CD14-positive monocyte (primary cell): Measurements from ENCODE around the gene NME2. TPM values are rescaled to one million over a fixed set of nuclear protein-coding genes. Genes with fewer than 3 reads are reported as not detected.

Experiments
- DNase-seq, 3 donors: peaks; one replicate each; pipeline ENCODE4 v3.0.0-alpha.2; 2011 to 2022
- H2AFZ ChIP-seq: 2 replicates; pipeline ENCODE4 v1.6.0; 2012; ENCODE audit warnings: mild to moderate bottlenecking, low read depth, low read length, inconsistent platforms; ENCODE audit not compliant: insufficient read depth, poor library complexity, severe bottlenecking
- H3K27ac ChIP-seq, 2 donors: 1 replicate in 1 of 2; 2 replicates in 1 of 2; pipeline ENCODE4 v1.5.1; 2012 to 2013; ENCODE audit warnings: low read length in 2 of 2, control low read depth in 1 of 2, inconsistent platforms in 1 of 2, low read depth in 1 of 2, mild to moderate bottlenecking in 1 of 2
- H3K27me3 ChIP-seq, 2 donors: one replicate each; pipeline versions ENCODE4 v1.6.0 to v1.6.1; 2011 to 2013; ENCODE audit warnings: low read length in 2 of 2; ENCODE audit not compliant: control insufficient read depth in 2 of 2, insufficient read depth in 2 of 2
- H3K36me3 ChIP-seq, 2 donors: replicated peaks in 1 of 2; 1 replicate in 1 of 2; 2 replicates in 1 of 2; pipeline versions ENCODE4 v1.5.1 to v1.6.1; 2012 to 2013; ENCODE audit warnings: low read length in 2 of 2, control low read depth in 1 of 2, inconsistent platforms in 1 of 2, mild to moderate bottlenecking in 1 of 2; ENCODE audit not compliant: insufficient read depth in 2 of 2, control insufficient read depth in 1 of 2
- H3K4me1 ChIP-seq, 2 donors: 1 replicate in 1 of 2; 2 replicates in 1 of 2; pipeline versions ENCODE4 v1.5.1 to v1.6.1; 2012 to 2013; ENCODE audit warnings: low read length in 2 of 2, control low read depth in 1 of 2, inconsistent platforms in 1 of 2, mild to moderate bottlenecking in 1 of 2, moderate library complexity in 1 of 2; ENCODE audit not compliant: insufficient read depth in 2 of 2, control insufficient read depth in 1 of 2
- H3K4me2 ChIP-seq: replicated peaks from 2 replicates; pipeline ENCODE3; 2012; ENCODE audit warnings: low read length, moderate library complexity, mild to moderate bottlenecking; ENCODE audit not compliant: poor library complexity, severe bottlenecking; ENCODE audit errors: extremely low read depth
- H3K4me3 ChIP-seq, 3 experiments: fragments of 200-600 bp in 1 of 3; sonication (generic) in 1 of 3; replicated peaks in 1 of 3; 1 replicate in 2 of 3; 2 replicates in 1 of 3; pipeline ENCODE4 v1.5.1; 2011 to 2013; ENCODE audit warnings: low read length in 3 of 3, mild to moderate bottlenecking in 3 of 3, control low read depth in 2 of 3, low read depth in 2 of 3, inconsistent platforms in 1 of 3, moderate library complexity in 1 of 3
- H3K79me2 ChIP-seq: 2 replicates; pipeline ENCODE4 v1.6.0; 2012; ENCODE audit warnings: mild to moderate bottlenecking, control low read depth, inconsistent platforms, low read length, moderate library complexity; ENCODE audit not compliant: insufficient read depth
- H3K9ac ChIP-seq: 2 replicates; pipeline ENCODE4 v1.6.0; 2017; ENCODE audit warnings: low read length, mild to moderate bottlenecking; ENCODE audit not compliant: insufficient read depth, poor library complexity, severe bottlenecking
- H3K9me3 ChIP-seq, 2 donors: replicated peaks in 1 of 2; 1 replicate in 1 of 2; 2 replicates in 1 of 2; pipeline versions ENCODE4 v1.5.1 to v1.6.1; 2012 to 2013; ENCODE audit warnings: low read length in 2 of 2, control low read depth in 1 of 2; ENCODE audit not compliant: control insufficient read depth in 1 of 2, insufficient read depth in 1 of 2
- H4K20me1 ChIP-seq: 2 replicates; pipeline ENCODE4 v1.6.0; 2012; ENCODE audit warnings: mild to moderate bottlenecking, low read length, control low read depth, moderate library complexity; ENCODE audit not compliant: insufficient read depth
- H3K27ac Mint-ChIP-seq, 7 donors: one replicate each; pipeline ENCODE4 v1.8.0; 2020; ENCODE audit warnings: mild to moderate bottlenecking in 7 of 7, mixed read lengths in 7 of 7, moderate library complexity in 6 of 7, inconsistent platforms in 2 of 7
- H3K27me3 Mint-ChIP-seq, 3 donors: one replicate each; pipeline ENCODE4 v1.8.0; 2021 to 2022; ENCODE audit warnings: low read depth in 3 of 3, mild to moderate bottlenecking in 3 of 3, mixed read lengths in 3 of 3, moderate library complexity in 3 of 3, inconsistent platforms in 1 of 3
- H3K36me3 Mint-ChIP-seq, 2 donors: one replicate each; pipeline ENCODE4 v1.8.0; 2020; ENCODE audit warnings: mixed read lengths in 2 of 2, inconsistent platforms in 1 of 2, mild to moderate bottlenecking in 1 of 2
- H3K4me1 Mint-ChIP-seq: one replicate; pipeline ENCODE4 v1.8.0; 2020; ENCODE audit warnings: mild to moderate bottlenecking, mixed read lengths
- H3K4me3 Mint-ChIP-seq, 2 donors: one replicate each; pipeline ENCODE4 v1.8.0; 2020; ENCODE audit warnings: mild to moderate bottlenecking in 2 of 2, mixed read lengths in 2 of 2, moderate library complexity in 1 of 2
- H3K9me3 Mint-ChIP-seq, 7 donors: one replicate each; pipeline ENCODE4 v1.8.0; 2020 to 2022; ENCODE audit warnings: mixed read lengths in 7 of 7, mild to moderate bottlenecking in 6 of 7, moderate library complexity in 6 of 7, inconsistent platforms in 2 of 7
- CTCF ChIP-seq: fragments of 200-600 bp; IDR thresholded peaks from one replicate; pipeline ENCODE4 v1.8.0; 2022; ENCODE audit warnings: antibody characterized with exemption, mild to moderate bottlenecking
- WGBS: methylation state at CpG from one replicate; pipeline ENCODE4 v1.1.5; 2013; ENCODE audit warnings: missing lambda C conversion rate; ENCODE audit not compliant: insufficient coverage; 5-methylcytosine and 5-hydroxymethylcytosine counted together
- intact Hi-C, 2 donors: fragments of 100-400 bp; cut with micrococcal nuclease; formaldehyde crosslinking; loops; one replicate each; pipeline versions ENCODE4 v1.15.0 to v1.15.1; 2023
- polyA plus RNA-seq, 3 donors: library from polyadenylated mRNA; depleted of rRNA in 1 of 3; unstranded in 2 of 3; stranded (reverse) in 1 of 3; fragments of 300-500 nt in 2 of 3; fragments of >200 nt in 1 of 3; fragmentation: Illumina TruSeq in 2 of 3; gene quantifications; 1 replicate in 2 of 3; 2 replicates in 1 of 3; pipeline ENCODE4 v1.2.3, GENCODE V29; 2012 to 2021

NME2 gene
- polyA plus RNA-seq, 3 donors: 240 to 307 (median 259) TPM

- no CpG with 5 or more reads among the region's 6 CpGs for WGBS
These were observed 34.1 kb downstream of the NME2 start for GRCh38 chr17:51200295-51200694.

GRCh38 chr17:51200846-51201245 is 34.6 kb downstream of the NME2 start:
- Mint-ChIP-seq H3K36me3 (peaks cover 59 to 83% of the 10 kb centered on the region in 2 donors), H3K9me3 (peaks cover 0 to 3% (median 0%) of the 10 kb centered on the region in 7 donors), H3K4me1 (no peaks in the 10 kb centered on the region), H3K27ac (peak overlapping the region in 2 of 7 donors; percentile 4 to 30), H3K27me3 (no peaks in the 10 kb centered on the region), H3K4me3 (no peak overlapping the region)
- TF ChIP-seq CTCF: no peak
- H3K36me3 ChIP-seq: peaks cover 79 to 87% of the 10 kb centered on the region in 2 donors
- H3K9me3 ChIP-seq: no peaks in the 10 kb centered on the region
- 100% methylated on average over 1 of the region's 2 CpGs for WGBS
- H3K4me3 ChIP-seq: no peak overlapping the region
- H3K27me3 ChIP-seq: no peaks in the 10 kb centered on the region
- H3K79me2 ChIP-seq: no peaks in the 10 kb centered on the region
- no peaks in the 10 kb centered on the region for H4K20me1 ChIP-seq
- DNase-seq: no peak
- no peak overlapping the region for H3K4me2 ChIP-seq
- intact Hi-C loops: no loop called here
- H3K9ac ChIP-seq: no peak overlapping the region
- no peak overlapping the region for H2AFZ ChIP-seq
- no peak overlapping the region for H3K27ac ChIP-seq
- no peaks in the 10 kb centered on the region for H3K4me1 ChIP-seq

More at GRCh38 chr17:51200295-51200694, 34.1 kb downstream of the NME2 start:
- no peak overlapping the region for H3K4me3 ChIP-seq
- no peak overlapping the region for H3K4me3 Mint-ChIP-seq
- H3K36me3 ChIP-seq: peaks cover 79 to 87% of the 10 kb centered on the region in 2 donors
- peaks cover 55 to 81% of the 10 kb centered on the region in 2 donors for H3K36me3 Mint-ChIP-seq
- H4K20me1 ChIP-seq: no peaks in the 10 kb centered on the region
- no peaks in the 10 kb centered on the region for H3K4me1 ChIP-seq
- no peaks in the 10 kb centered on the region for H3K27me3 ChIP-seq
- H3K9ac ChIP-seq: no peak overlapping the region
- H3K27ac ChIP-seq: no peak overlapping the region
- no peak for TF ChIP-seq CTCF
- intact Hi-C loops: no loop called here
- no peak overlapping the region for H2AFZ ChIP-seq
- H3K27ac Mint-ChIP-seq: no peak overlapping the region
- H3K9me3 ChIP-seq: no peaks in the 10 kb centered on the region
- H3K27me3 Mint-ChIP-seq: no peaks in the 10 kb centered on the region
- no peak overlapping the region for H3K4me2 ChIP-seq
- H3K9me3 Mint-ChIP-seq: peaks cover 0 to 3% (median 0%) of the 10 kb centered on the region in 7 donors
- H3K79me2 ChIP-seq: no peaks in the 10 kb centered on the region
- no peaks in the 10 kb centered on the region for H3K4me1 Mint-ChIP-seq
- no peak for DNase-seq
